ENCODE measurements around the gene ASPSCR1. TPM values are rescaled to one million over a fixed set of nuclear protein-coding genes. Genes with fewer than 3 reads are reported as not detected.

Gene ASPSCR1
- total and polyA plus RNA-seq, 8 donors: 12.2 to 78.8 (median 17.8) TPM

- peak; percentile 85 to 91 (median 90) for ATAC-seq
- no peaks in the 10 kb centered on the region for H3K36me3 ChIP-seq
- peak overlapping the region in 2 of 4 donors; percentile 13 to 26 for H3K4me3 ChIP-seq
- no peak for TF ChIP-seq CTCF (IDR thresholded peaks at IDR 0.05)
- peaks cover 15 to 20% (median 17%) of the 10 kb centered on the region in 3 donors for H3K4me1 ChIP-seq
- no peak for FAIRE-seq
- intact Hi-C loops (cut with DNase I): no loop called here
- WGBS, 2 donors: 12% methylated on average over 30 to 31 of the region's 31 CpGs
- no peaks in the 10 kb centered on the region for H3K27me3 ChIP-seq
- H3K27ac ChIP-seq: peak overlapping the region; percentile 49 to 79 (median 72)
- H3K9me3 ChIP-seq: no peaks in the 10 kb centered on the region
- DNase-seq: peak; percentile 87 to 96 (median 90)
These were observed 14.4 kb downstream of the ASPSCR1 start for GRCh38 chr17:81991684-81992305.

GRCh38 chr17:81992306-81993102, 15.1 kb downstream of the ASPSCR1 start:
- 74 to 76% methylated on average over 31 of the region's 31 CpGs for WGBS, 2 donors

GRCh38 chr17:81993729-81994592, 16.5 kb downstream of the ASPSCR1 start:
- WGBS, 2 donors: 94 to 95% methylated on average over 34 to 37 of the region's 37 CpGs
- H3K4me1 ChIP-seq: peaks cover 15 to 20% (median 17%) of the 10 kb centered on the region in 3 donors
- DNase-seq: peak in 2 of 6 donors; percentile 34 to 72
- H3K36me3 ChIP-seq: no peaks in the 10 kb centered on the region
- intact Hi-C loops (cut with DNase I): no loop called here
- no peak overlapping the region for H3K27ac ChIP-seq
- no peaks in the 10 kb centered on the region for H3K27me3 ChIP-seq
- TF ChIP-seq CTCF (IDR thresholded peaks at IDR 0.05): no peak
- no peak for ATAC-seq
- no peak overlapping the region for H3K4me3 ChIP-seq
- no peaks in the 10 kb centered on the region for H3K9me3 ChIP-seq
- FAIRE-seq: no peak

More at GRCh38 chr17:81992306-81993102, 15.1 kb downstream of the ASPSCR1 start:
- DNase-seq: peak in 2 of 6 donors; percentile 43 to 75
- peak overlapping the region in 2 of 4 donors; percentile 13 to 26 for H3K4me3 ChIP-seq
- no peaks in the 10 kb centered on the region for H3K9me3 ChIP-seq
- H3K27ac ChIP-seq: peak overlapping the region; percentile 49 to 79 (median 72)
- no peaks in the 10 kb centered on the region for H3K36me3 ChIP-seq
- intact Hi-C loops (cut with DNase I): no loop called here
- no peak for TF ChIP-seq CTCF (IDR thresholded peaks at IDR 0.05)
- ATAC-seq: no peak
- no peak for FAIRE-seq
- no peaks in the 10 kb centered on the region for H3K27me3 ChIP-seq
- H3K4me1 ChIP-seq: peaks cover 15 to 20% (median 17%) of the 10 kb centered on the region in 3 donors

- DNase-seq (peak in 2 of 6 donors; percentile 27 to 72), ATAC-seq (no peak), FAIRE-seq (no peak)
- Histone ChIP-seq H3K27ac (no peak overlapping the region), H3K4me3 (no peak overlapping the region), H3K4me1 (peaks cover 15 to 20% (median 17%) of the 10 kb centered on the region in 3 donors), H3K27me3 (no peaks in the 10 kb centered on the region), H3K9me3 (no peaks in the 10 kb centered on the region), H3K36me3 (no peaks in the 10 kb centered on the region)
- intact Hi-C loops (cut with DNase I): no loop called here
- WGBS, 2 donors: 89 to 90% methylated on average over 39 of the region's 39 CpGs
- no peak for TF ChIP-seq CTCF (IDR thresholded peaks at IDR 0.05)
These were observed 17.4 kb downstream of the ASPSCR1 start for GRCh38 chr17:81994593-81995462.
